HCT116 (cell line): ENCODE measurements around the gene AK5. TPM values are rescaled to one million over a fixed set of nuclear protein-coding genes. Genes with fewer than 3 reads are reported as not detected.

Experiments used
- ATAC-seq: fragments of 200-7000 bp; cut with Tn5 transposase; 2 replicates; pipeline ENCODE4 v1.9.1; 2020; ENCODE audit warnings: mild to moderate bottlenecking, moderate library complexity
- BruUV-seq: library from RNA; stranded (reverse); fragments of 400-500 nt; replicated peaks from 2 replicates; lab custom pipeline; 2021; lab: Mats Ljungman, UMichigan
- CTCF ChIA-PET: fragments of 300-600 bp; sonication (Branson Sonifier 250); formaldehyde crosslinking; loops from one replicate; lab custom pipeline; 2021; ENCODE audit warnings: antibody characterized with exemption; lab: Charles Lee
- POLR2A ChIA-PET: fragments of 300-600, 350-600 bp; sonication (Branson Sonifier 250); formaldehyde crosslinking; loops from one replicate; lab custom pipeline; 2021; ENCODE audit warnings: antibody characterized with exemption; lab: Charles Lee
- RAD21 ChIA-PET, 2 experiments: fragments of 300-600 bp; sonication (Branson Sonifier 250); formaldehyde crosslinking; loops; one replicate each; lab custom pipeline; 2023; ENCODE audit warnings: low total read pairs in 2 of 2; ENCODE audit not compliant: uncharacterized antibody in 2 of 2, unreplicated experiment in 2 of 2, low non-redundant PET in 1 of 2; lab: Charles Lee
- DNase-seq: peaks from one replicate; pipeline ENCODE4 v3.0.0-alpha.2; 2010; ENCODE audit warnings: low read depth, low spot score
- H2AFZ ChIP-seq: fragments of 200-600 bp; shearing (Covaris generic), sonication (generic); 2 replicates; pipeline ENCODE4 v1.6.1; 2017; ENCODE audit warnings: low read depth, mixed run types, mixed read lengths, antibody characterized with exemption, low read length; ENCODE audit not compliant: poor library complexity, severe bottlenecking
- H3K27ac ChIP-seq: 2 replicates; pipeline ENCODE4 v1.5.1; 2012; ENCODE audit warnings: low read depth, low read length
- H3K27me3 ChIP-seq: fragments of 200-600 bp; sonication (generic); 2 replicates; pipeline ENCODE4 v1.6.1; 2016; ENCODE audit warnings: mixed run types, low read length, mixed read lengths; ENCODE audit not compliant: insufficient read depth
- H3K36me3 ChIP-seq, 2 experiments: fragments of 200-500 bp in 1 of 2; fragments of 200-600 bp in 1 of 2; sonication (Bioruptor generic) in 1 of 2; sonication (generic) in 1 of 2; 2 replicates each; pipeline versions ENCODE4 v1.5.1 to v1.6.1; 2014 to 2016; ENCODE audit warnings: low read length in 2 of 2, inconsistent platforms in 1 of 2, mixed read lengths in 1 of 2, mixed run types in 1 of 2; ENCODE audit not compliant: insufficient read depth in 2 of 2, control insufficient read depth in 1 of 2
- H3K4me1 ChIP-seq, 2 experiments: fragments of 200-600 bp in 1 of 2; sonication (generic) in 1 of 2; 2 replicates each; pipeline versions ENCODE4 v1.5.1 to v1.6.1; 2012 to 2017; ENCODE audit warnings: low read length in 2 of 2, inconsistent platforms in 1 of 2, mild to moderate bottlenecking in 1 of 2, mixed read lengths in 1 of 2, mixed run types in 1 of 2, moderate library complexity in 1 of 2; ENCODE audit not compliant: insufficient read depth in 2 of 2, control insufficient read depth in 1 of 2
- H3K4me2 ChIP-seq: fragments of 200-600 bp; sonication (generic); 2 replicates; pipeline ENCODE4 v1.6.1; 2017; ENCODE audit warnings: mixed run types, low read length, mixed read lengths
- H3K4me3 ChIP-seq, 2 experiments: fragments of 200-600 bp in 1 of 2; sonication (generic) in 1 of 2; replicated peaks in 1 of 2; 2 replicates each; pipeline ENCODE4 v1.5.1; 2011 to 2016; ENCODE audit warnings: low read length in 2 of 2, control low read depth in 1 of 2, low read depth in 1 of 2, mild to moderate bottlenecking in 1 of 2, mixed read lengths in 1 of 2, mixed run types in 1 of 2
- H3K79me2 ChIP-seq: fragments of 200-600 bp; sonication (generic); 2 replicates; pipeline ENCODE4 v1.6.1; 2017; ENCODE audit warnings: mild to moderate bottlenecking, mixed run types, low read length, moderate library complexity, mixed read lengths; ENCODE audit not compliant: insufficient read depth
- H3K9ac ChIP-seq: fragments of 200-600 bp; sonication (generic); 2 replicates; pipeline ENCODE4 v1.6.1; 2016; ENCODE audit warnings: low read length, mixed read lengths
- H3K9me2 ChIP-seq: fragments of 200-600 bp; sonication (generic), shearing (Covaris generic); 2 replicates; pipeline ENCODE4 v1.6.1; 2017; ENCODE audit warnings: mixed run types, mild to moderate bottlenecking, moderate library complexity; ENCODE audit not compliant: insufficient read depth
- H3K9me3 ChIP-seq, 2 experiments: fragments of 200-500 bp in 1 of 2; fragments of 200-600 bp in 1 of 2; sonication (Bioruptor generic) in 1 of 2; sonication (generic) in 1 of 2; 2 replicates each; pipeline ENCODE4 v1.6.1; 2014 to 2017; ENCODE audit warnings: low read length in 2 of 2, mixed read lengths in 2 of 2, inconsistent platforms in 1 of 2, low read depth in 1 of 2, mild to moderate bottlenecking in 1 of 2, mixed run types in 1 of 2, moderate library complexity in 1 of 2; ENCODE audit not compliant: control insufficient read depth in 1 of 2, insufficient read depth in 1 of 2
- H4K20me1 ChIP-seq: fragments of 200-600 bp; sonication (generic), shearing (Covaris generic); 2 replicates; pipeline ENCODE4 v1.6.1; 2017; ENCODE audit warnings: mixed run types, mild to moderate bottlenecking, moderate library complexity; ENCODE audit not compliant: insufficient read depth
- CBX3 ChIP-seq: IDR thresholded peaks from 2 replicates; pipeline ENCODE4 v1.6.1; 2012; ENCODE audit warnings: low read depth
- CEBPB ChIP-seq: IDR thresholded peaks from 2 replicates; pipeline ENCODE4 v1.6.1; 2012; ENCODE audit warnings: low read depth
- EZH2phosphoT487 ChIP-seq: fragments of 200-600 bp; IDR thresholded peaks from 2 replicates; pipeline ENCODE4 v1.6.1; 2018; ENCODE audit warnings: antibody characterized with exemption, borderline replicate concordance
- JUND ChIP-seq: IDR thresholded peaks from 2 replicates; pipeline ENCODE4 v1.6.1; 2012
- POLR2A ChIP-seq: IDR thresholded peaks from 2 replicates; pipeline ENCODE4 v1.7.0; 2011; ENCODE audit warnings: borderline replicate concordance; ENCODE audit not compliant: insufficient read depth, insufficient read length; ENCODE audit errors: extremely low read depth
- POLR2AphosphoS5 ChIP-seq: IDR thresholded peaks from 2 replicates; pipeline ENCODE4 v1.6.1; 2011; ENCODE audit warnings: mild to moderate bottlenecking, low read depth, low read length, moderate library complexity
- REST ChIP-seq: IDR thresholded peaks from 2 replicates; pipeline ENCODE4 v1.6.1; 2012; ENCODE audit warnings: low read depth
- SIN3A ChIP-seq: IDR thresholded peaks from 2 replicates; pipeline ENCODE4 v1.6.1; 2012; ENCODE audit warnings: low read depth
- SP1 ChIP-seq: IDR thresholded peaks from 2 replicates; pipeline ENCODE4 v1.6.1; 2012; ENCODE audit warnings: low read depth
- SRF ChIP-seq: IDR thresholded peaks from 2 replicates; pipeline ENCODE4 v1.6.1; 2012; ENCODE audit warnings: low read depth
- TCF7L2 ChIP-seq: IDR thresholded peaks from 2 replicates; pipeline ENCODE4 v1.7.0; 2011; ENCODE audit warnings: borderline replicate concordance, inconsistent platforms; ENCODE audit not compliant: insufficient read depth, insufficient read length; ENCODE audit errors: extremely low read depth
- YY1 ChIP-seq: IDR thresholded peaks from 2 replicates; pipeline ENCODE4 v1.6.1; 2011; ENCODE audit warnings: low read length, low read depth, moderate library complexity, mild to moderate bottlenecking; ENCODE audit not compliant: insufficient replicate concordance; ENCODE audit errors: extremely low read depth
- ZFX ChIP-seq: fragments of 450-650 bp; IDR thresholded peaks from 2 replicates; pipeline ENCODE4 v1.6.1; 2017
- ZNF274 ChIP-seq: fragments of 200-500 bp; sonication (Bioruptor generic); IDR thresholded peaks from 2 replicates; pipeline ENCODE4 v1.6.1; 2014; ENCODE audit warnings: mild to moderate bottlenecking, low read depth, low read length, inconsistent platforms
- intact Hi-C: fragments of 100-400 bp; cut with micrococcal nuclease; formaldehyde crosslinking; loops from 2 replicates; pipeline ENCODE4 v1.10.0; 2022
- total RNA-seq: library from RNA; stranded (reverse); gene quantifications from one replicate; pipeline ENCODE4 v1.2.1, GENCODE V29; 2021; ENCODE audit not compliant: unreplicated experiment
- TF ChIP-seq, protein P1 (sequence below): IDR thresholded peaks from 2 replicates; pipeline ENCODE4 v1.6.1; 2012
- TF ChIP-seq, protein P2 (sequence below): IDR thresholded peaks from 2 replicates; pipeline ENCODE4 v1.6.1; 2012

AK5 gene
- total RNA-seq, 1 experiment from 2014 or later: 0.22 TPM

DNA sequence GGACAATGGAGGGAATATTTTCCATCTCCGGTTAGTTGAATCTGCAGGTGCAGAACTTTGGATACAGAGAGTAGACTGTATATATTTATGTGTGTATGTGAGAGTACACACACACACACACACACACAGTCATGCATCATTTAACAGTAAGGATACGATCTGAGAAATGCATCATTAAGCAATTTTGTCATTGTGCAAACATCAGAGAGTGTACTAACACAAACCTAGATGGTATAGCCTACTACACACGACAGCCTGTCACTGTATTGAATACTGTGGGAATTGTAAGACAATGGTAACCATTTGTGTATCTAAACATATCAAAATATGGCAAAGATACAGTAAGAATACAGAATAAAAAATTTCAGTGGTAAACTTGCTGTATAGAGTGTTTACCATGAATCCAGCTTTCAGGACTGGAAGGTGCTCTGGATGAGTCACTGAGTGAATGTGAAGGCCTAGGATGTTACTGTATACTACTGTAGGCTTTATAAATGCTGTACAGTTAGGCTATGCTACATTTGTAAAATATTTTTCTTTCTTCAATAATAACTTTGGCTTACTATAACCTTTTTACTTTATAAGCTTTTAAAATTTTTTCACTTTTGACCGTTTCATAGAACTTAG lies 262.1 kb downstream of the AK5 start:
- CTCF ChIA-PET: no interaction called here
- DNase-seq (no peak), ATAC-seq (no peak)
- H3K27me3 ChIP-seq: no peaks in the 10 kb centered on the region
- H3K4me3 ChIP-seq: no peak overlapping the region
- H4K20me1 ChIP-seq: no peaks in the 10 kb centered on the region
- H3K27ac ChIP-seq: no peak overlapping the region
- no TSS peak for BruUV-seq
- intact Hi-C loops: no loop called here
- POLR2A ChIA-PET: no interaction called here
- no peaks in the 10 kb centered on the region for H3K36me3 ChIP-seq
- H3K9me2 ChIP-seq: no peaks in the 10 kb centered on the region
- RAD21 ChIA-PET: no interaction called here
- H3K79me2 ChIP-seq: no peaks in the 10 kb centered on the region
- peaks cover 14 to 25% of the 10 kb centered on the region in 2 experiments; a peak in 3 of 4 replicates for H3K4me1 ChIP-seq
- TF ChIP-seq YY1: no peak
- TF ChIP-seq CBX3: no peak
- no peak for TF ChIP-seq ZNF274
- TF ChIP-seq TCF7L2: no peak
- TF ChIP-seq JUND: no peak
- TF ChIP-seq POLR2AphosphoS5: no peak
- TF ChIP-seq, protein P1, sequence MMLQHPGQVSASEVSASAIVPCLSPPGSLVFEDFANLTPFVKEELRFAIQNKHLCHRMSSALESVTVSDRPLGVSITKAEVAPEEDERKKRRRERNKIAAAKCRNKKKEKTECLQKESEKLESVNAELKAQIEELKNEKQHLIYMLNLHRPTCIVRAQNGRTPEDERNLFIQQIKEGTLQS: no peak
- TF ChIP-seq, protein P2, sequence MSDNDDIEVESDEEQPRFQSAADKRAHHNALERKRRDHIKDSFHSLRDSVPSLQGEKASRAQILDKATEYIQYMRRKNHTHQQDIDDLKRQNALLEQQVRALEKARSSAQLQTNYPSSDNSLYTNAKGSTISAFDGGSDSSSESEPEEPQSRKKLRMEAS: no peak
- TF ChIP-seq CEBPB: no peak
- no peak for TF ChIP-seq POLR2A
- TF ChIP-seq REST: no peak
- no peak for TF ChIP-seq SP1
- TF ChIP-seq SIN3A: no peak
- no peak for TF ChIP-seq ZFX
- TF ChIP-seq SRF: no peak
- TF ChIP-seq EZH2phosphoT487: no peak
- no peak overlapping the region for H3K9ac ChIP-seq
- H3K4me2 ChIP-seq: no peak overlapping the region
- no peak overlapping the region for H2AFZ ChIP-seq
- H3K9me3 ChIP-seq: no peaks in the 10 kb centered on the region
